Measurements from ENCODE around the gene OR5L2.
"Not testable (repeated sequence)": the region's sequence is repeated elsewhere in the genome, so short reads cannot be mapped to it uniquely, and the experiment has no call there.

The OR5L2 gene

DNA sequence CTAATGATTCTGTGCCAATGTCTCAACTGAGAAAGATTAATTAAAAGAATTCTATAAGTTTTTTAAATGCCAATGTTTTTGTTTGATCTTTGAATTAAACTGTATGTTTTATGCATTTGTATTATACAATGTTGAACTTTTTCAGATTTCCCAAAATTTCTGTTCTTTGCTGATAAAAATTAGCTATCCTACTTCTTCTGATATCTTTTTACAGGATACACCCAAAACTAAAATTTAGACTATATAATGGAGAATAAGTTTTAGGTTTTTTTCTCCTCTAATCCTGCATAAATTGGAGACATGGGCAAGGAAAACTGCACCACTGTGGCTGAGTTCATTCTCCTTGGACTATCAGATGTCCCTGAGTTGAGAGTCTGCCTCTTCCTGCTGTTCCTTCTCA is at the start of gene OR5L2:
Gene OR5L2 (plus strand): TSS at position 301 of the 400 bp plus-strand sequence. CDS start 0 bp downstream, at position 301.
- DNase-seq = no peak

- no peak for DNase-seq
Observed at GRCh38 chr11:55791606-55792005, 35.4 kb upstream of the OR5L2 start.

- DNase-seq = no peak
Observed at GRCh38 chr11:55793321-55793720, 33.7 kb upstream of the OR5L2 start.

- no peak for DNase-seq
Observed at GRCh38 chr11:55795256-55795655, 31.8 kb upstream of the OR5L2 start, which contains the start of gene OR5D14. Gene OR5D14, plus strand, starts transcription at chr11:55795556. Its CDS starts 0 bp downstream, at chr11:55795556.

GRCh38 chr11:55806248-55806647 is 20.8 kb upstream of the OR5L2 start:
- no peak for DNase-seq

DNA sequence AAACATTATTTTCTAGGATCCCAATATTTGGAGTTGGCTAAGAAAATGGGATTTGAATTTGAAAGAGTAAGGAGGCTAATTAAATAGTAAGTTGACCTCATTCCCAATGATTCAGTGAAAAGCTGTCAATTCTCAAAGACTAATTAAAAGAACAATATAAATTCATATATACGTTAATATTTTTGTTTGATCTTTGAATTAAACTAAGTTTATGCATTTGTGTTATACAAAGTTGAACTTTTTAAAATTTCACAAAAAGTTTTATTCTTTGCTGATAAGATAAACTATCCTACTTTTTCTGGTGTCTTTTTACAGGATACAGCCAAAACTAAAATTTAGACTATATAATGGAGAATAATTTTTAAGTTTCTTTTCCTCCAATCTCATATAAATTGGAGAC is 16.0 kb upstream of the OR5L2 start, which contains the start of gene OR5L1:
Gene OR5L1 (plus strand): TSS at position 301 of the 400 bp plus-strand sequence. CDS start 100 bp downstream, outside the sequence.
- DNase-seq = no peak

- DNase-seq = no peak
Observed at GRCh38 chr11:55819330-55819729, 7.7 kb upstream of the OR5L2 start, which contains the start of gene OR5D18. Gene OR5D18, plus strand, starts transcription at chr11:55819630. Its CDS starts 0 bp downstream, at chr11:55819630.

- no peak for DNase-seq
Observed at GRCh38 chr11:55838452-55838851, 11.4 kb downstream of the OR5L2 start, which contains the start of gene OR5D16. Gene OR5D16, plus strand, starts transcription at chr11:55838752. Its CDS starts 0 bp downstream, at chr11:55838752.

- DNase-seq = no peak
Observed at GRCh38 chr11:55847453-55847852, 20.4 kb downstream of the OR5L2 start.

DNA sequence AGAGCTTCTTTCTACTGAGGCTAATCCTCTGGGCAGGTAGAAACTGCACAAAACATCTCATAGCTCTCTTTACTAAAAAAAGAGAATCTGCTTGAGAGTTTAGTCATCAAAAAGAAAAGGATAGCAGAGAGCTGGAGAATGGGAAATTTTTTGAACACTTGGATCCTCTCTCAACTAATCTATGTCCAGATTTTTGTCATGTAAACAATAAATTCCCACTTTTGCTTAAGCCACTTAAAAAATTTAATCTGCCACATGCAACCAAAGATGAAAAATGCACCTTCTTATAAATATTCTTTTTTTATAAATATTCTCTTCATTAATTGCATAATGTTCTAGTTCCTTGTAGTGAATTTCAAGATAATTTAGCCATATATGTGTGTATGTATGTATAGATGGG is 22.0 kb downstream of the OR5L2 start:
- DNase-seq = no peak

- DNase-seq = no peak
Observed at GRCh38 chr11:55852141-55852540, 25.1 kb downstream of the OR5L2 start.

DNA sequence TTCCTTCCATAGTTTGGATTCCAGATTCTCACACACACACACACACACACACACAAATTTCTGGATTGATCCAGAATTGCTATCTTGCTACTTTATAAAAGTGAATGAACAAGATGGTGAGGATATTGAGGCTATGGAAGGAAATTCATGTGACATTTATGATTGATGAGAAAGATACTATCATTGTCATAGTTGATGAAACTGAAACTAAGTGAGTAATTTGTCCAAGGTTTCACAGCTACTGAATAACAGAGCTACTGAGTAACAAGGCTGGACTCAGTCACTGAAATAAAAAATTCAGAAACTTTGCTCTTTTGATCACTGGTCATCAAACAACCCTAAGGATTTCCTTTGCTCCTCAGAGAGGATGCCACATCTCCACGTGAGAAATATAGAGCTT is 27.7 kb downstream of the OR5L2 start:
- DNase-seq = no peak

GRCh38 chr11:55867354-55867753 is 40.3 kb downstream of the OR5L2 start:
- DNase-seq = not testable (repeated sequence)

GRCh38 chr11:55872731-55873130 is 45.7 kb downstream of the OR5L2 start:
- DNase-seq = not testable (repeated sequence)

DNA sequence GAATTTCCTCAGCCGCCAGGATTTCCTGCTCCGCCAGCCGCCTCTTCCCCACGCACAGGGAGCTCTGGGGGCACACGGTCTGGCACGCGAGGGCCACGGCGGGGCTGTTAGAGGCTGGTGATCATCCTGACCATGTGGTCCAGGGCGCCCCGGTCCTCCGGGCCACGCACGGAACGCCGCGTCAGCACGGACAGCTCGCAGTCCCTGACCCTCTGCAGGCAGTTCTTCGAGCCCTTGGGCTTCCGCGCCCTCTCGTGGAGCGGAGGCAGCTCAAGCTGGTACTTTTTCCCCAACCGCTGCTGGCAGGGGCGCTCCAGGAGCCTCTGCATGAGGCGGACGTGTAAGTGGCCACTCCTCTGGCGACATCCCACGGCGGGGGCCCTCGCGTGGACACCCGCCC is 46.1 kb downstream of the OR5L2 start:
- not testable (repeated sequence) for DNase-seq

Data from NCI-H1436 (cell line).